ENCODE data around the gene ZNF496.
A peak's percentile ranks its signal among the peaks of the same experiment; 100 is the strongest.
"Not testable (repeated sequence)": the region's sequence is repeated elsewhere in the genome, so short reads cannot be mapped to it uniquely, and the experiment has no call there.

Gene ZNF496

DNA sequence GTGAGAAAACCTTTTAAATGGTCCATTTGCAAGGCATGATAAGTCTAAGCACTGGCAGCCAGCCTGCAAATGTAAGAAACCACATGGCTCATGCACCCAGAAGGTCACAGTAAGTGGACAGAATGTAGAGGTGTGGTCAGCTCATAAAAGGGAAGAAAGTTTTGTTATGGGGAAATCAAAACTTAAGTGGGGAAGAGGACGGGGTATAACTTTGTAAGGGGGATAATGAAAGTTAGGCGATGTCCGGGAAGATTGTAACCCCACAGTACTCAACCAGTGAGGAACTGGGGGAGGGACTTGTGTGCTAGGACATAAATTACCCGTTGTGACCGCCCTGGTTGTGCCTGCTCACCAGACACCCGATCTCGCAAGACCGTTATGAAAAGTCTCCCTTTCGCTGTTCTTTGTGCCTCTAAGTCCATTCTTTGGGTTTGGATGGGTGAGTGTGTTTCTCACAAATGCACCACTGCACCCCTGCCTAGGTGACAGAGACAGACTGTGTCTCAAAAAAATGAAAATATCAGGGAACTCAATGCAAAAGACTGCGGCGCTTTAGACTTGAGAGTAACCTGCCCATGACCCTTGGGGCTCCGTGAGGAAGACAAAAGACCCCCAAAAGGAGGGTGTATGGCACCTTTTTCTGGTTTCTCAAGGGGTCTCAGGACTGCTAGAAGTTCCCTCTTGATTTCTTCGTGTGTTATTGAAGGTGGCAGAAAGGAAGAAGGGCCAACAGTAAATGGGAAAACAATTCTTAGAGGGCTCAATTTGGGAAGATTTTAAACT, 28.6 kb upstream of the ZNF496 start:
- peak in 1 of 51 donors; percentile 15 for DNase-seq

DNA sequence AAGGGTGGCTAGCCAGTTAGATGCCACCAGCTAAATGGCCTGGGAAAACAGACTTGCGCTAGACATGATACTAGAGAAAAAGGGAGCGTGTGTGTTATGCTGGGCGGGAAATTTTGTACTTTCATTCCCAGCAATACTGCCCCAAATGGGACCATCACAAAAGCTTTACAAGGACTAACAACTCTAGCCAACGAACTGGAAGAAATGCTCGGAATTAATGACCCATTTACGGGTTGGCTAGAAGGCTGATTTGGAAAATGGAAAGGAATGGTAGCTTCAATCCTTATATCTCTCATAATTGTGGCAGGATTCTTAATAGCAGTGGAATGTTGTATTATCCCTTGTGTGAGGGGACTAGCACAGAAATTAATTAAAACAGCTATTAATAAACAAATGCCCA, 27.9 kb upstream of the ZNF496 start:
- DNase-seq = no peak

- DNase-seq = peak in 1 of 51 donors; percentile 6
Observed at GRCh38 chr1:247358920-247359319, 27.3 kb upstream of the ZNF496 start.

GRCh38 chr1:247357781-247358211, 26.1 kb upstream of the ZNF496 start:
- peak in 1 of 51 donors; percentile 16 for DNase-seq

- DNase-seq = no peak
Observed at GRCh38 chr1:247357052-247357780, 25.5 kb upstream of the ZNF496 start.

DNA sequence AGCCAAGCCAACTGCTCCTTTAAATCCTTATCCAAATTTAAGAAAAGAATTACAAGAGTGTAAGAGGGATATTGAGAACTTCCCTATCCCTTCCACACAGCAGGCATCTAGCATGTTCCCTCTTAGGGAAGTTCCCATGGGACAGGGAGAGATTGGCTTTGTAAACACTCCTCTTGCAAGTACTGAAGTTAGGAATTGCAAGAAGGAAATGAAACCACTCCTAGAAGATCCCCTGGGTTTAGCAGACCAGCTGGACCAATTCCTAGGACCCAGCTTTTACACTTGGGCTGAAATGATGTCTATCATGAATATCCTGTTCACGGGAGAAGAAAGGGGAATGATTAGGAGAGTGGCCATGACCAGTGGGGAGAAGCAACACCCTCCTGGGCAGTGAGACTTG, 23.5 kb upstream of the ZNF496 start:
- not testable (repeated sequence) for DNase-seq

DNA sequence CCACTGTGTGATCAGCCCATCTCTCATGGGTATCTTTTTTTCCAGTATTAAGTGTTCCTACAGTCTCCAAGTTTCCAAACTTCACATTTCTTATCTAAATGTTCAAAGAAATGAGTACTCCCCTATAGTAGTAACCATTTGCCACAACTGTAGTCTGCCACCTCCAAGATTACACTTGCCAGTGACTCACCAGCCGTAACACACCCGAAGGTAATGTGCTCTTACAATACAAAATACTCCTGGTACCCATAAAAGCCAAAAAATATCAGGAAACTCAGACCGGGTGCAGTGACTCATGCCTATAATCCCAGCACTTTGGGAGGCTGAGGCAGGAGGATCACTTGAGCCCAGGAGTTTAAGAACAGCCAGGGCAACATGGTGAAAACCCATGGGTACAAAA, 20.5 kb upstream of the ZNF496 start:
- DNase-seq = no peak

DNA sequence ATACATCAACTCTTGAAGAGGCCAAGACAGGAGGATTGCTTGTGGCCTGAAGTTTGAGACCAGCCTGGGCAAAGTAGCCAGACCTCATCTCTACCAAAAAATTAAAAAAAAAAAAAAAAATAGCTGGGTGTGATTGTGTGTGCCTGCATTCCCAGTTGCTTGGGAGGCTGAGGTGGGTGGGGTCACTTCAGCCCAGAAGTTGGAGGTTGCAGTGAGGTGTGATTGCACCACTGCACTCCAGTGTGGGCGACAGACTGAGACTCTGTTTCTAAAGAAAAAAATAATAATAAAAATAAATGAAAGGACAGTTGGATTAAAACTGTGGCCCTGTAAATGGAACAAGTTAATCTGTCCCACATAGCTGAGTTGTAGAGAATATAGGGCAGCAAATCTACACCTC, 18.9 kb upstream of the ZNF496 start:
- no peak for DNase-seq

GRCh38 chr1:247347477-247348222, 16.0 kb upstream of the ZNF496 start:
- DNase-seq = no peak

- no peak for DNase-seq
Observed at GRCh38 chr1:247345881-247346280, 14.2 kb upstream of the ZNF496 start.

- DNase-seq = no peak
Observed at GRCh38 chr1:247343801-247344200, 12.1 kb upstream of the ZNF496 start.

DNA sequence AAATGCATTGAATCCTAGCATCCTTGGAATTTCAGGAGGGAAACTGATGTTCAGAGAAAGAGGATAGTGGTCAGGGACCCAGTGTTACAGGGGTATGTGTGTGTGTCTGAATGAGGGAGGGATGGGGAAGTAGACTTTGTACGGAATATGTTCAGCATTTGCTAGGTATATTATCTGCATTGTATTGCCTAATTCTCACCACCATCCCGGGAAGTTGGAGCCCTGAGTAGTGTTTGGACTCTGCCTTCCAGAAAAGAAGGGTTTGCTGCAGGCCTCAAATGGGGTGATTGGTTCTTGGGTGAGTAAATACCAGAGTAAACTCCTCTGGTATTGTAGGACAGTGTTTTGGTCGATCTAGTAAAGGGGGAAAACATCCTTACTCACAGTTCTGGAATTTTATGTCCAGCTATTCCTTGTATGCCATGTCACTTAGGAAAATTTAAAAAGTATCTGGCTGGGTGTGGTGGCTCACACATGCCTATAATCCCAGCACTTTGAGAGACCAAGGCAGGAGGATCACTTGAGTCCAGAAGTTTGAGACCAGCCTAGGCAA, 7.1 kb upstream of the ZNF496 start:
- no peak for DNase-seq

DNA sequence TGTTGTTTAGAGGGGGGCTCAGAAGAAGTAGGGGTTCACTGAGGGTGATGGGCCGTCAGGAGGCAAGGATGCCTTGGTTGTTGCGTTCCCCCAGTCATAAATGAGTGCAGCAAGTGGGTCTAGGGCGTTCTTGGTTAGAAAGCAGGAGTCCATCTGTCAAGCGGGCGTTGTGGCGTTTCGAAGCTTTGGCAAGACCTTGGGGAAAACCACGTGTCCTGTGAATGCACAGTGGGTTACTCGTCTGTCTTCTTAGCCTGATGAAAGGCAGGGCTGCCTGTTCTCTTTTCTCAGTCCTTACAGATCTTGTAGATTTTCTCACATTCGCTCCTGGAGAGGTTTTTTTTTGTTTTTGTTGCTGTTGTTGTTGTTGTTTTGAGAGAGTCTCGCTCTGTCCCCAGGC, 6.3 kb upstream of the ZNF496 start:
- DNase-seq = no peak

DNA sequence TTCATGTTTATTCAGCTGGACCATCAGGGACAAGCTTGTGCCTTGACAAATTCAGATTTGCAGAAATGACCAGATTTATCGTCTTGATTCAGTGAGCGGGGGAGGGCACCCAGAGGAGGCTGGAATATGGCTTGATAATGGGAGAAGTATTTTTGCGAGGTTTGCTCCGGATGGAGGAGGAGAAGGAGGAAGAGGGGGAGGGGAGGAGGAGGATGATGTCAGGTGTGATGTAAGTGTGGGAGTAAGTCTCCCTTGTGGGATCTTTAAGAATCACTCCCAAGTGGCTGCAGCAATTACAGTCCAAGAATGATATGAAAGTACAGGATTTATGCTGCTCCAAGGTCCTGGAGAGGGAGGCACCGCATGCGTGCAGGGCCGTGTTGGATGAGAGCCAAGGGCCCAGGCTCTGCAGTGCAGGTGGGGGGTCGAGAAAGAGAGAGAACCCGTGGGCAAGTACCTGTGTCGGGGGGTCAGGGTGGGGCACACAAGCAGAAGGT, 5.6 kb upstream of the ZNF496 start:
- no peak for DNase-seq

DNA sequence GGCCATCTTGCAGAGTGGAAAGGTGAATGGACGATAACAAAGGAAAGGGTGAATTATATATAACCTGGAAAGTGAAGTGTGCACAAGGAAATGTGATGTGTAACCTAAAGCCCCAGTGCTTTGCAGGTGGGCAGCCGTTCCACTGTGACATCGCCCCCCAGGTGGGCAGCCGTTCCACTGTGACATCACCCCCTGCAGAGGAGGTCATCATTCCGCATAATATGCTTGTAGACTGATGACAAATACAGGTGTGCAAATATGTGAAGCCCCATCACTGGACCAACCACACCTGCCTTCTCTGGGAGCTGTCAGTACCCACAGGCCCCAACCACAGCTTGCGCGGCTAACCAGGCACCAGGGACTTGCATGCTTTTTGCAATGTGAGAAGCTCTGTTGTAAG, 4.7 kb upstream of the ZNF496 start:
- no peak for DNase-seq

DNA sequence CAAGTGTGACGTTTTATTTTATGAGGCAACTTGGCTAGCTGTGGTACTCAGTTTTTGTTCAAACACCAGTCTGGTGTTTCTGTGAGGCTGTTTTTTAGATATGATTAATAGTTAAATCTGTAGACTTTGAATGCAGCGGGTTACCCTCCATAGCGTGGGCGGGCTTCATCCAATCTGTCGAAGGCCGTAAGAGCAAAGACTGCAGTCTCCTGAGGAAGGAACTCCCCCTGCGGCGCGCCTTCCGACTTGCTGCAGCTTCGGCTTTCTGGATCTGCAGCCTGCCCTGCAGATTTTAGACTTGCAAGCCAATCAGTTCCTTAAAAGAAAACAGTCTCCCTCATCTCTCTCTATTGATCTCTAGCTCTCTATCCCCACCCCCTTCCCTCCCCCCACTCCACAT, 4.2 kb upstream of the ZNF496 start:
- DNase-seq = peak in 1 of 51 donors; percentile 14

DNA sequence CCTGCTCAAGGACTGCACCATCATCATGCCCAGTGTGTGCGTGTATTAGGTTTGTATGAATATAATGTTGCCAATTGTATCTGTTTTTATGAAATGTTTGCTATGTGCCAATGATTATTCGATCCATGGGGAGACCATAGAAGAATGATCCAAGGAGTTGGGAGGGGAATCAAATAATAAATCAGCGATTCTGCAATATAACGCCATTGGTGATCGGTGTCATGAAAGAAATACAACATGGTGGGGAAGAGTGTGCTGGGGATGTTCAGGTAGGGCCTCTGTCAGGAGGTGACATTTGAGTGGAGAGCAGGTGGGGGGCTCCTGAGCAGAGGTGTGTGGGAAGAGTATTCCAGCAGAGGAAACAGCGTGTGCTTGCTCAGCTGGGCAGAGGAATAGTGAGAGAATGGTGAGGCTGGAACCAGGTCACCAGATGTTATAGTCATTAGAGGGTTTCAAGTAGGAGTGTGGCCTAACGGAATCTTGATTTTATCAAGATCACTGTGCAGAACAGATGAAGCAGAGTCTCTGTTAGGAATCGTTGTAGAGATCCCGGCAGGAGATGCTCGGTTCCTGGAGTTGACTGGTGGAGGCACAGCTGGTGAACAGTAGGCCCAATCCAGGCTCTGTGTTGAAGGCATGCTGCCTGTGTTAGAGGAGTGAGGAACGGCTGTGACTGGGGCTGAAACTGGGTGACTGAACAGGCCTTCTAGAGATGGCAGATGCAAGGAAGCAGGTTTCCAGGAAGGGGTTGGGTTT, 2.9 kb upstream of the ZNF496 start:
- no peak for DNase-seq

- DNase-seq = peak in 31 of 51 donors; percentile 8 to 62 (median 26)
Observed at GRCh38 chr1:247332623-247333361, 1.1 kb upstream of the ZNF496 start.

DNA sequence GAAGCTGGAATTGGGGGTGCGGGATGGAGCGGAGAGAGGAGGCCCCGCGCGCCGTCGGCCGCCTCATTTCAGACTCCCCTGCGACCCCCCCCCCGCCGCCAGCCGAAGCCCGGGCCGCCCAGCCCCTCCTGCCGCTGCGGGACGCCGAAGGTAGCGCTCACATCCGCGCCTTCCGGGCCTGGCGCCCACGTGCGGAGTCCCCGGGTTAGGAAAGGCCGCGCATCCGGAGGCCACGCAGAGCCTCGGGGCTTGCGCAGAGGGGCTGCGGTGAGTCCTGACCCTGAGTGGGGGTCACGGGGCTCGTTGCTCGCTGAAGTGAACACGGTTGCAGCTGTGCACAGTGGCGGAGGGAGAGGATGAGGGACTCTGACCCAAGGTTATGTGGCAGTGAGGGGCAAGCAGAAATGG, 552 bp upstream of the ZNF496 start:
- peak in 24 of 51 donors; percentile 12 to 67 (median 50) for DNase-seq

GRCh38 chr1:247331172-247331524, 519 bp downstream of the ZNF496 start:
- DNase-seq = peak in 37 of 51 donors; percentile 8 to 72 (median 42)

Data from hypothalamus (tissue), 51 donors.